DND-41 (cell line): ENCODE results near the gene GDI1.

ENCODE experiments used
- ATAC-seq: fragments of 200-7000 bp; cut with Tn5 transposase; 3 replicates; pipeline ENCODE4 v1.9.1; 2021; ENCODE audit warnings: low read depth; ENCODE audit not compliant: insufficient read depth
- DNase-seq: peaks from one replicate; pipeline ENCODE4 v3.0.0-alpha.2; 2020
- H2AFZ ChIP-seq: 2 replicates; pipeline ENCODE4 v1.6.0; 2012; ENCODE audit warnings: low read depth, low read length
- H3K27ac ChIP-seq: 2 replicates; pipeline ENCODE4 v1.5.1; 2012; ENCODE audit warnings: low read length, inconsistent platforms
- H3K27me3 ChIP-seq: fragments of 200-600 bp; sonication (generic); 2 replicates; pipeline ENCODE4 v1.6.0; 2012; ENCODE audit warnings: low read length, mild to moderate bottlenecking, inconsistent platforms; ENCODE audit not compliant: insufficient read depth, poor library complexity
- H3K36me3 ChIP-seq: 2 replicates; pipeline ENCODE4 v1.5.1; 2012; ENCODE audit warnings: low read length, inconsistent platforms; ENCODE audit not compliant: insufficient read depth
- H3K4me1 ChIP-seq: 2 replicates; pipeline ENCODE4 v1.5.1; 2012; ENCODE audit warnings: mild to moderate bottlenecking, low read length; ENCODE audit not compliant: insufficient read depth
- H3K4me2 ChIP-seq: 2 replicates; pipeline ENCODE4 v1.6.0; 2012; ENCODE audit warnings: mild to moderate bottlenecking, moderate library complexity, low read length, inconsistent platforms; ENCODE audit not compliant: insufficient read depth
- H3K4me3 ChIP-seq, 2 experiments: fragments of 200-600 bp in 1 of 2; shearing (Covaris generic) in 1 of 2; 2 replicates each; pipeline ENCODE4 v1.5.1; 2012 to 2016; ENCODE audit warnings: inconsistent platforms in 2 of 2, low read length in 2 of 2, mild to moderate bottlenecking in 2 of 2, low read depth in 1 of 2, moderate library complexity in 1 of 2
- H3K79me2 ChIP-seq: 2 replicates; pipeline ENCODE4 v1.6.0; 2012; ENCODE audit warnings: low read length, inconsistent platforms; ENCODE audit not compliant: insufficient read depth
- H3K9ac ChIP-seq: 2 replicates; pipeline ENCODE4 v1.6.0; 2012; ENCODE audit warnings: low read depth, mild to moderate bottlenecking, inconsistent platforms, low read length, moderate library complexity
- H3K9me3 ChIP-seq: 2 replicates; pipeline ENCODE4 v1.5.1; 2012; ENCODE audit warnings: low read length, moderate library complexity, mild to moderate bottlenecking, inconsistent platforms; ENCODE audit not compliant: insufficient read depth, severe bottlenecking
- H4K20me1 ChIP-seq: 2 replicates; pipeline ENCODE4 v1.6.0; 2012; ENCODE audit warnings: low read length; ENCODE audit not compliant: insufficient read depth
- EZH2 ChIP-seq: IDR thresholded peaks from 3 replicates; pipeline ENCODE4 v1.6.1; 2012; ENCODE audit warnings: borderline replicate concordance, low read depth, mild to moderate bottlenecking, moderate library complexity, low read length, inconsistent platforms; ENCODE audit not compliant: severe bottlenecking
- TF ChIP-seq, protein P1 (sequence below): IDR thresholded peaks from 2 replicates; pipeline ENCODE4 v1.5.1; 2012; ENCODE audit warnings: borderline replicate concordance, low read length, moderate library complexity, mild to moderate bottlenecking; ENCODE audit not compliant: poor library complexity, severe bottlenecking; ENCODE audit errors: extremely low read depth

GDI1 gene

DNA sequence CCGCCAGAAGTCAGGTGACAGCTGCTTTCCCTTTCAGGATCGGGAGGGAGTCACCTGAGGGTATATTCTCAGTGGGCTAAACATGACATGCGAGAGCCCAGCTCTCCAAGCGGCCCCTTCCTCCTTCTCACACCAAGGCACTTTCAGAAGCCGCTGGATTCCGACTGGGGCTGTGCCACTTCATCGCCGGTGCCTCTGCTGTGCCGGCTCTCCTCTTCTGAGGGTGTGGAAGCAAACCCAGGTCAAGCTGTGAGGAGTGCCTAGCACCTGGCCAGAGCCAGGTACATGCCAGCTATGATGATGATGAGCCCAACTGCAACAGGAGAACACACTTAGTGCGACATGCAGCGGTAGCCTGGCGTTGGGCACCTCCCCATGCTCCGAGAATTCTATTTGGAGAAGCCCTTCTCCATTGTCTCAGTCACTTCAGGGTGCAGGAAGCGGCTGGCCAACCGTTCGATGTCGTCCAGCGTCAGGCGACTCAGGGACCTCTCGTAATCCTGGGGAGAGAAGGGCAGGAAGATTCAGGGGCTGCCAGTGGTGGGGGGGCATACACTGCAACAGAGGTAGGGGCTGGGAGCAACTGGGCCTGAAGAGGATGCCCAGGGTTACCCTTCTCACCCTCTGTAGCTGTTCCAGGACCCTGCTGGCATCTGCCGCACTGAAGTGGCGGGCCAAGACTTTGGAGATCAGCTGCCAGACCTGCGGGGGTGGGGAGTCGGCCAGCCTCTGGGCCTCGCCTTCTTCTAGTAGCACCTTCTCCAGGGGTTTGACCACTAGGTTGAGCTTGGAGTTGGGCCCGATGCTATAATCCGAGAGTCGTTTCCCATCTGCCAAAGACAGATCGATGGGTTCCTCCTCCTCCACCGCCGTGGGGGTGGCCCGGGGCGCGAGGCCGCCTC is 48.4 kb downstream of the GDI1 start:
- ATAC-seq (no peak), DNase-seq (no peak)
- Histone ChIP-seq H2AFZ (peak overlapping the region; percentile 43; the same call in 1 of the 2 replicates), H3K9me3 (no peaks in the 10 kb centered on the region), H3K4me2 (peak overlapping the region; percentile 89), H3K4me3 (peak overlapping the region; percentile 26 to 59), H3K27ac (peak overlapping the region; percentile 78), H4K20me1 (peaks cover 17% of the 10 kb centered on the region), H3K9ac (peak overlapping the region; percentile 73), H3K36me3 (peaks cover 21% of the 10 kb centered on the region), H3K4me1 (peaks cover 48% of the 10 kb centered on the region), H3K79me2 (peaks cover 30% of the 10 kb centered on the region), H3K27me3 (no peaks in the 10 kb centered on the region)
- TF ChIP-seq, protein P1, sequence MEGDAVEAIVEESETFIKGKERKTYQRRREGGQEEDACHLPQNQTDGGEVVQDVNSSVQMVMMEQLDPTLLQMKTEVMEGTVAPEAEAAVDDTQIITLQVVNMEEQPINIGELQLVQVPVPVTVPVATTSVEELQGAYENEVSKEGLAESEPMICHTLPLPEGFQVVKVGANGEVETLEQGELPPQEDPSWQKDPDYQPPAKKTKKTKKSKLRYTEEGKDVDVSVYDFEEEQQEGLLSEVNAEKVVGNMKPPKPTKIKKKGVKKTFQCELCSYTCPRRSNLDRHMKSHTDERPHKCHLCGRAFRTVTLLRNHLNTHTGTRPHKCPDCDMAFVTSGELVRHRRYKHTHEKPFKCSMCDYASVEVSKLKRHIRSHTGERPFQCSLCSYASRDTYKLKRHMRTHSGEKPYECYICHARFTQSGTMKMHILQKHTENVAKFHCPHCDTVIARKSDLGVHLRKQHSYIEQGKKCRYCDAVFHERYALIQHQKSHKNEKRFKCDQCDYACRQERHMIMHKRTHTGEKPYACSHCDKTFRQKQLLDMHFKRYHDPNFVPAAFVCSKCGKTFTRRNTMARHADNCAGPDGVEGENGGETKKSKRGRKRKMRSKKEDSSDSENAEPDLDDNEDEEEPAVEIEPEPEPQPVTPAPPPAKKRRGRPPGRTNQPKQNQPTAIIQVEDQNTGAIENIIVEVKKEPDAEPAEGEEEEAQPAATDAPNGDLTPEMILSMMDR = no peak
- no peak for TF ChIP-seq EZH2

DNA sequence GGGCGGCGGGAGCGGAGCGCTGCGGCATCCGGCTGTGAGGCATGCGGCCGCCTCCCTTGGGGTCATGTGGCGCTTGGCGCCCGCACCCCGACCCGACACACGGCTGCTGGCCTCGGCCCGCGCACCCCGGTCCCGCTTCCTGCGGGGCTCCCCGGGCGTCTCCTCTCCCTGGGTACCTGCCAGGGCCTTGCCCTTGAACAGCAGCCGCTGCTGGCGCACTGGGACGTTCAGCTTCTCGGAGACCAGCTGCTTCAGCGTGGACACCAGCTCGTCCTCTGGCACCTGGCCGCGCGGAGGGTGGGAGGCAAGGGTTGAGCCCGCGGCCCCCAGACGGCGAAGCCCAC is 49.1 kb downstream of the GDI1 start:
- H3K36me3 ChIP-seq = peaks cover 21% of the 10 kb centered on the region
- H3K9me3 ChIP-seq = no peaks in the 10 kb centered on the region
- ATAC-seq = peak; percentile 17
- peaks cover 17% of the 10 kb centered on the region for H4K20me1 ChIP-seq
- DNase-seq = peak; percentile 40
- no peaks in the 10 kb centered on the region for H3K27me3 ChIP-seq
- H3K27ac ChIP-seq = peak overlapping the region; percentile 78
- H3K4me1 ChIP-seq = peaks cover 50% of the 10 kb centered on the region
- H3K9ac ChIP-seq = peak overlapping the region; percentile 73
- H2AFZ ChIP-seq = peak overlapping the region; percentile 43
- peak overlapping the region; percentile 89 for H3K4me2 ChIP-seq
- TF ChIP-seq, protein P1 = no peak
- no peak for TF ChIP-seq EZH2
- peaks cover 30% of the 10 kb centered on the region for H3K79me2 ChIP-seq
- peak overlapping the region; percentile 26 to 59 for H3K4me3 ChIP-seq

DNA sequence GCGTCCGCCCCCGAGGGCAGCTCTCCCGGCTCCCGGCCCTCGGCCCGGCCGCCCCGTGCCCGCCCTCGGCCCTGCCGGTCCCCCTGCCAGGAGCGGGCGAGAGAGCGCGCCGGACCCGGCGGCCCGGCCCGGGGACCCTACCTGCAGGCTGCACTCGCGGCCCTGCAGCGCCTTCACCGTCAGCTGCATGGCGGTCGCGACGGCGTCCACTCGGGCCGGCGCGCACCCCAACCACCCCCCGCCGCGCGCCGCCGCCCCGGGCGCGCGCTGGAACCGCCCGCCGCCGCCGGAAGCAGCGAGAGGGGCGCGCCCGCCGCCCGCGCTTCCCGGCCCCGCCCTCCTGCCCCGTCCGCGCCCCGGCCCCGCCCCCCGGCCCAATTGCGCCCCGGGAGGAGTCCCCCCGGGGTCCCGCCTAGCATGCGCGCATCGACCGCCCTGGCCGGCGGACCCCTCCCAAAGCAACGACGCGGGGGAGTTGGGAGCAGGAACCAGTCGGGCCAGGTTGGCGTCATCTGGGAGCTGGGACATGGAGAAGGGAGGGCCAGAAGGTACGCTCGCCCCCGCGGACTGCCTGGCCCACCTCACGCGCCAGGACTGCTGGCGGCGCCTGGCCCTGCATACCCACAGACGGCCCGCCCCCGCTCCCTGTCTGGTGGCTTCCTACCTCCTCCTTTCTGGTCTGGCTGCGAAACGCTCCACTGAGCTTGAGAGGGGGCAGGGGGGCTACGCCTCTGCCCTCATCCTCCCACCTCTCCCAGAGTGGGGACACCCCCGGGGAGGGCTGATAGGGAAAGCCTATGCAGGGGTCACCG is 49.6 kb downstream of the GDI1 start, which contains the start of gene UBL4A:
UBL4A (minus strand) TSS at position 220 of the 812 bp plus-strand sequence; CDS start at position 189, 31 bp downstream.
- no peaks in the 10 kb centered on the region for H3K27me3 ChIP-seq
- no peaks in the 10 kb centered on the region for H3K9me3 ChIP-seq
- DNase-seq (peak; percentile 64), ATAC-seq (peak; percentile 37)
- peaks cover 56% of the 10 kb centered on the region for H3K4me1 ChIP-seq
- TF ChIP-seq, protein P1 = no peak
- TF ChIP-seq EZH2 = no peak
- peak within 1 kb of the TSS; percentile 73 for H3K9ac ChIP-seq
- H2AFZ ChIP-seq = peak within 1 kb of the TSS; percentile 78
- H3K4me3 ChIP-seq = peak within 1 kb of the TSS; percentile 26 to 59
- peaks cover 17% of the 10 kb centered on the region for H4K20me1 ChIP-seq
- H3K27ac ChIP-seq = peak within 1 kb of the TSS; percentile 80
- peaks cover 30% of the 10 kb centered on the region for H3K79me2 ChIP-seq
- peaks cover 21% of the 10 kb centered on the region for H3K36me3 ChIP-seq
- H3K4me2 ChIP-seq = peak within 1 kb of the TSS; percentile 89
